Caco-2 (cell line): Measurements from ENCODE around the gene IRF2BP2. TPM values are rescaled to one million over a fixed set of nuclear protein-coding genes. Genes with fewer than 3 reads are reported as not detected.

ENCODE experiments used
- BruUV-seq: library from RNA; stranded (reverse); fragments of 400-500 nt; replicated peaks from 2 replicates; lab custom pipeline; 2021; lab: Mats Ljungman, UMichigan
- CTCF ChIA-PET: fragments of 300-600 bp; sonication (Branson Sonifier 250); formaldehyde crosslinking; loops from one replicate; lab custom pipeline; 2022; ENCODE audit warnings: antibody characterized with exemption; lab: Charles Lee
- POLR2A ChIA-PET: fragments of 300-600 bp; sonication (Branson Sonifier 250); formaldehyde crosslinking; loops from one replicate; lab custom pipeline; 2022; ENCODE audit warnings: antibody characterized with exemption; lab: Charles Lee
- DNase-seq, 2 experiments: peaks; one replicate each; pipeline versions ENCODE4 v3.0.0 to v3.0.0-alpha.2; 2020 to 2022
- H3K27me3 ChIP-seq: replicated peaks from 2 replicates; pipeline ENCODE4 v1.6.0; 2011; ENCODE audit warnings: low read length; ENCODE audit not compliant: control insufficient read depth, insufficient read depth
- H3K36me3 ChIP-seq: 2 replicates; pipeline ENCODE4 v1.5.1; 2011; ENCODE audit warnings: low read length; ENCODE audit not compliant: control insufficient read depth, insufficient read depth
- H3K4me1 ChIP-seq: fragments of 250-450 bp; sonication (Bioruptor Pico); 2 replicates; pipeline ENCODE4 v1.5.1; 2020; ENCODE audit warnings: mild to moderate bottlenecking
- H3K4me3 ChIP-seq: 2 replicates; pipeline ENCODE4 v1.5.1; 2011; ENCODE audit warnings: low read depth, mild to moderate bottlenecking, control low read depth, low read length
- H3K9me3 ChIP-seq: fragments of 250-450 bp; sonication (Bioruptor Pico); 2 replicates; pipeline ENCODE4 v1.5.1; 2020; ENCODE audit warnings: mild to moderate bottlenecking, moderate library complexity
- H3K27ac Mint-ChIP-seq: one replicate; pipeline ENCODE4 v1.8.0; 2022; ENCODE audit warnings: mixed read lengths; ENCODE audit not compliant: unreplicated experiment
- H3K27me3 Mint-ChIP-seq: one replicate; pipeline ENCODE4 v1.8.0; 2022; ENCODE audit warnings: mixed read lengths; ENCODE audit not compliant: insufficient read depth, unreplicated experiment
- H3K36me3 Mint-ChIP-seq: one replicate; pipeline ENCODE4 v1.8.0; 2022; ENCODE audit warnings: mild to moderate bottlenecking, mixed read lengths; ENCODE audit not compliant: insufficient read depth, unreplicated experiment
- H3K4me1 Mint-ChIP-seq: one replicate; pipeline ENCODE4 v1.8.0; 2022; ENCODE audit warnings: low read depth, mixed read lengths; ENCODE audit not compliant: unreplicated experiment
- H3K4me3 Mint-ChIP-seq: one replicate; pipeline ENCODE4 v1.8.0; 2022; ENCODE audit warnings: mild to moderate bottlenecking, moderate library complexity, mixed read lengths; ENCODE audit not compliant: unreplicated experiment
- H3K9me3 Mint-ChIP-seq: one replicate; pipeline ENCODE4 v1.8.0; 2022; ENCODE audit warnings: mixed read lengths; ENCODE audit not compliant: unreplicated experiment
- CTCF ChIP-seq, 2 experiments: fragments of 200-600 bp in 1 of 2; IDR thresholded peaks; 1 replicate in 1 of 2; 2 replicates in 1 of 2; pipeline versions ENCODE4 v1.5.1 to v1.8.0; 2011 to 2022; ENCODE audit warnings: antibody characterized with exemption in 1 of 2, control low read depth in 1 of 2, inconsistent platforms in 1 of 2, low read depth in 1 of 2, low read length in 1 of 2, mild to moderate bottlenecking in 1 of 2, moderate library complexity in 1 of 2; ENCODE audit not compliant: insufficient read depth in 1 of 2, severe bottlenecking in 1 of 2, unreplicated experiment in 1 of 2
- intact Hi-C: fragments of 100-400 bp; cut with micrococcal nuclease; formaldehyde crosslinking; loops from one replicate; pipeline ENCODE4 v1.10.0; 2022; ENCODE audit not compliant: unreplicated experiment
- total RNA-seq: library from RNA; stranded (reverse); gene quantifications from 2 replicates; pipeline ENCODE4 v1.2.3, GENCODE V29; 2022

Gene IRF2BP2
- total RNA-seq, 1 experiment from 2014 or later = 135 TPM

GRCh38 chr1:234585330-234586055, 24.5 kb downstream of the IRF2BP2 start:
- Histone ChIP-seq H3K36me3 (no peaks in the 10 kb centered on the region), H3K9me3 (no peaks in the 10 kb centered on the region), H3K27me3 (no peaks in the 10 kb centered on the region), H3K4me1 (no peaks in the 10 kb centered on the region), H3K4me3 (no peak overlapping the region)
- Mint-ChIP-seq H3K4me1 (no peaks in the 10 kb centered on the region), H3K4me3 (no peak overlapping the region), H3K27ac (no peak overlapping the region), H3K9me3 (no peaks in the 10 kb centered on the region), H3K27me3 (no peaks in the 10 kb centered on the region), H3K36me3 (no peaks in the 10 kb centered on the region)
- POLR2A ChIA-PET = no interaction called here
- intact Hi-C loops = no loop called here
- DNase-seq = no peak
- no peak for TF ChIP-seq CTCF (IDR thresholded peaks at IDR 0.05; ENCODE audit: insufficient read depth in 1 of 2, low read depth in 1 of 2, low read length in 1 of 2, severe bottlenecking in 1 of 2, unreplicated experiment in 1 of 2)
- CTCF ChIA-PET = no interaction called here
- no TSS peak for BruUV-seq

- CTCF ChIA-PET = interaction anchor here (0.7 to 1.0 kb wide), 2 partner anchors 13 to 15 kb away, joined by 3 read pairs; no protein-coding TSS in a partner anchor
- Histone ChIP-seq H3K4me3 (no peak overlapping the region), H3K4me1 (no peaks in the 10 kb centered on the region), H3K9me3 (no peaks in the 10 kb centered on the region), H3K36me3 (no peaks in the 10 kb centered on the region), H3K27me3 (no peaks in the 10 kb centered on the region)
- intact Hi-C loops = no loop called here
- no peak for DNase-seq
- no peaks in the 10 kb centered on the region for H3K36me3 Mint-ChIP-seq
- H3K4me3 Mint-ChIP-seq = no peak overlapping the region
- no peak for TF ChIP-seq CTCF (IDR thresholded peaks at IDR 0.05; ENCODE audit: insufficient read depth in 1 of 2, low read depth in 1 of 2, low read length in 1 of 2, severe bottlenecking in 1 of 2, unreplicated experiment in 1 of 2)
- H3K4me1 Mint-ChIP-seq = no peaks in the 10 kb centered on the region
- no peaks in the 10 kb centered on the region for H3K27me3 Mint-ChIP-seq
- BruUV-seq = no TSS peak
- no peak overlapping the region for H3K27ac Mint-ChIP-seq
- no peaks in the 10 kb centered on the region for H3K9me3 Mint-ChIP-seq
- POLR2A ChIA-PET = no interaction called here
Measured at GRCh38 chr1:234584926-234585325, 25.1 kb downstream of the IRF2BP2 start.

- BruUV-seq = no TSS peak
- intact Hi-C loops = no loop called here
- no peaks in the 10 kb centered on the region for H3K36me3 ChIP-seq
- H3K4me1 ChIP-seq = no peaks in the 10 kb centered on the region
- H3K27me3 ChIP-seq = no peaks in the 10 kb centered on the region
- H3K27ac Mint-ChIP-seq = no peak overlapping the region
- no peaks in the 10 kb centered on the region for H3K9me3 Mint-ChIP-seq
- H3K4me1 Mint-ChIP-seq = no peaks in the 10 kb centered on the region
- DNase-seq = no peak
- TF ChIP-seq CTCF (IDR thresholded peaks at IDR 0.05; ENCODE audit: insufficient read depth in 1 of 2, low read depth in 1 of 2, low read length in 1 of 2, severe bottlenecking in 1 of 2, unreplicated experiment in 1 of 2) = no peak
- no peak overlapping the region for H3K4me3 ChIP-seq
- H3K4me3 Mint-ChIP-seq = no peak overlapping the region
- H3K36me3 Mint-ChIP-seq = no peaks in the 10 kb centered on the region
- ChIA-PET CTCF (interaction anchor here (0.7 to 1.0 kb wide), 2 partner anchors 13 to 15 kb away, joined by 3 read pairs; no protein-coding TSS in a partner anchor), POLR2A (no interaction called here)
- no peaks in the 10 kb centered on the region for H3K27me3 Mint-ChIP-seq
- H3K9me3 ChIP-seq = no peaks in the 10 kb centered on the region
Measured at GRCh38 chr1:234584420-234584805, 25.6 kb downstream of the IRF2BP2 start.
